CD4-positive, alpha-beta T cell treated with Interleukin-6 at 100 ng/mL for 8 hours (primary cell): Measurements from ENCODE around the gene ACKR3.

Source experiments
- DNase-seq: peaks from one replicate; pipeline ENCODE4 v3.0.0-alpha.2; 2020; ENCODE audit warnings: mixed read lengths, low spot score

The ACKR3 gene

GRCh38 chr2:236612737-236613136, 43.1 kb downstream of the ACKR3 start:
- DNase-seq, result no peak

- no peak for DNase-seq
Measured at GRCh38 chr2:236613612-236614011, 44.0 kb downstream of the ACKR3 start.

- DNase-seq, result no peak
Measured at GRCh38 chr2:236614551-236614950, 44.9 kb downstream of the ACKR3 start.

GRCh38 chr2:236616031-236616430, 46.4 kb downstream of the ACKR3 start:
- no peak for DNase-seq

- DNase-seq, result no peak
Measured at GRCh38 chr2:236616624-236617023, 47.0 kb downstream of the ACKR3 start.

- no peak for DNase-seq
Measured at GRCh38 chr2:236617221-236617737, 47.7 kb downstream of the ACKR3 start.

- no peak for DNase-seq
Measured at GRCh38 chr2:236617796-236618195, 48.2 kb downstream of the ACKR3 start.

GRCh38 chr2:236618370-236618769, 48.7 kb downstream of the ACKR3 start:
- no peak for DNase-seq

GRCh38 chr2:236619910-236620612, 50.4 kb downstream of the ACKR3 start:
- no peak for DNase-seq

- no peak for DNase-seq
Measured at GRCh38 chr2:236621786-236622185, 52.2 kb downstream of the ACKR3 start.

- no peak for DNase-seq
Measured at GRCh38 chr2:236622201-236622600, 52.6 kb downstream of the ACKR3 start.

GRCh38 chr2:236622660-236623059, 53.0 kb downstream of the ACKR3 start:
- no peak for DNase-seq

- DNase-seq, result no peak
Measured at GRCh38 chr2:236623816-236624215, 54.2 kb downstream of the ACKR3 start.

- DNase-seq, result no peak
Measured at GRCh38 chr2:236625156-236625690, 55.6 kb downstream of the ACKR3 start.

- no peak for DNase-seq
Measured at GRCh38 chr2:236626391-236627150, 56.9 kb downstream of the ACKR3 start.

- no peak for DNase-seq
Measured at GRCh38 chr2:236627193-236627592, 57.6 kb downstream of the ACKR3 start.

- no peak for DNase-seq
Measured at GRCh38 chr2:236627841-236628240, 58.2 kb downstream of the ACKR3 start.

- no peak for DNase-seq
Measured at GRCh38 chr2:236628256-236628901, 58.8 kb downstream of the ACKR3 start.

- DNase-seq, result no peak
Measured at GRCh38 chr2:236628981-236629605, 59.5 kb downstream of the ACKR3 start.

- DNase-seq, result no peak
Measured at GRCh38 chr2:236629961-236630872, 60.6 kb downstream of the ACKR3 start.

GRCh38 chr2:236631281-236631855, 61.7 kb downstream of the ACKR3 start:
- no peak for DNase-seq
